ENCODE measurements around the gene ATP2C2. TPM values are rescaled to one million over a fixed set of nuclear protein-coding genes. Genes with fewer than 3 reads are reported as not detected.

ATP2C2 gene
- total and polyA plus RNA-seq, 2 donors (not counting 1 experiment from before 2014, with no cell fraction given), result not detected

DNA sequence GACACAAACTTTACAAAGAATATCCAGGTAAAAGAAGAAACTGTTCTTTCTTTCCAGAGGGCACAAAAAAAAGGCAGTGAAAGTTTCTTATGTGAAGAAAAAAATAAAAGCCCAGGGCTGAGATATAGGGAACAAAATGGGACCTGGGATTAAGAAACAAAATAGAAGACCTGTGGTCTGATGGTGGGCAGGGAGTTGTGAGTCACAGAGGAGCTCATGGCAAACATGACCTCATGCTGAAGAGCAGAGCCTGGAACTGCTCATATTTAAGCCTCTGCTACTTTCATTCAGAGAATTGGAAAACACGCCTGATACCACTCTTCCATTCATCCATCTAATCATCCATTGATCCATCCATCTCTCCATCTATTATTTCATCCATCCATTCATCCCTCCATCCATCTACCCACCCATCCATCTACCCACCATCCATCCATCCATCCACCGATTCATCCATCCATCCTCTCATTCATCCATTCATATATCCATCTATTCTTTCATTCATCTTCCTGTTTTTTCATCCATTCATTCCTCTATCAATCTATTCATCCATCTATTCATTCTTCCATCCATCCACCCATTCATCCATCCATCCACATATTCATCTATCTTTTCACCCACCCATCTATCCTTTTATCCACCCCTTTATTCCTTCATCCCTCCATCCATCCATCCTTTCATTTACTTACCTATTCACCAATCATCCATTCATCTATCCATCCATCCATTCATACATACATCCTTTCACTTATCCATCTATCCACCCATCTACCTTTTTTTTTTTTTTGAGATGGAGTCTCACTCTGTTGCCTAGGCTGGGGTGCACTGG lies 43.7 kb upstream of the ATP2C2 start:
- peaks cover 7% of the 10 kb centered on the region for H3K27me3 Mint-ChIP-seq
- POLR2A ChIA-PET, result no interaction called here
- no peaks in the 10 kb centered on the region for H3K4me1 ChIP-seq (ENCODE audit: control insufficient read depth in 2 of 2, insufficient read depth in 2 of 2, low read length in 2 of 2)
- WGBS (ENCODE audit: insufficient coverage), result 41% methylated on average over 2 of the region's 2 CpGs
- ATAC-seq (ENCODE audit: low read depth) (no peak), DNase-seq (no peak)
- peaks cover 0 to 10% (median 0%) of the 10 kb centered on the region in 3 donors for H3K9me3 ChIP-seq (ENCODE audit: control extremely low read depth in 1 of 3, control insufficient read depth in 2 of 3, insufficient read depth in 1 of 3, low read length in 2 of 3)
- H4K20me1 ChIP-seq (ENCODE audit: control insufficient read depth, insufficient read depth, low read length, poor library complexity, severe bottlenecking), result no peaks in the 10 kb centered on the region
- no peak overlapping the region for H2AFZ ChIP-seq (ENCODE audit: insufficient read depth, low read depth, low read length, poor library complexity, severe bottlenecking)
- H3K4me2 ChIP-seq (replicated peaks; ENCODE audit: low read depth, low read length, poor library complexity, severe bottlenecking), result no peak overlapping the region
- H3K79me2 ChIP-seq (ENCODE audit: control insufficient read depth, insufficient read depth, low read length), result no peaks in the 10 kb centered on the region
- H3K9ac ChIP-seq (ENCODE audit: low read length), result no peak overlapping the region
- H3K4me3 ChIP-seq (ENCODE audit: control extremely low read depth in 1 of 5, extremely low read depth in 1 of 5, insufficient read depth in 1 of 5, low read depth in 2 of 5, low read length in 4 of 5), result no peak overlapping the region
- no peaks in the 10 kb centered on the region for H3K36me3 ChIP-seq (replicated peaks in 1 of 2; ENCODE audit: control extremely low read depth in 1 of 2, control insufficient read depth in 1 of 2, extremely low read depth in 1 of 2, insufficient read depth in 2 of 2, low read length in 1 of 2)
- CTCF ChIA-PET, result no interaction called here
- intact Hi-C loops (cut with micrococcal nuclease), result no loop called here
- H3K27ac Mint-ChIP-seq, result no peak overlapping the region
- H3K27me3 ChIP-seq (replicated peaks in 1 of 4; ENCODE audit: control extremely low read depth in 1 of 4, control insufficient read depth in 3 of 4, insufficient read depth in 4 of 4, low read length in 3 of 4), result no peaks in the 10 kb centered on the region
- TF ChIP-seq, protein P1, sequence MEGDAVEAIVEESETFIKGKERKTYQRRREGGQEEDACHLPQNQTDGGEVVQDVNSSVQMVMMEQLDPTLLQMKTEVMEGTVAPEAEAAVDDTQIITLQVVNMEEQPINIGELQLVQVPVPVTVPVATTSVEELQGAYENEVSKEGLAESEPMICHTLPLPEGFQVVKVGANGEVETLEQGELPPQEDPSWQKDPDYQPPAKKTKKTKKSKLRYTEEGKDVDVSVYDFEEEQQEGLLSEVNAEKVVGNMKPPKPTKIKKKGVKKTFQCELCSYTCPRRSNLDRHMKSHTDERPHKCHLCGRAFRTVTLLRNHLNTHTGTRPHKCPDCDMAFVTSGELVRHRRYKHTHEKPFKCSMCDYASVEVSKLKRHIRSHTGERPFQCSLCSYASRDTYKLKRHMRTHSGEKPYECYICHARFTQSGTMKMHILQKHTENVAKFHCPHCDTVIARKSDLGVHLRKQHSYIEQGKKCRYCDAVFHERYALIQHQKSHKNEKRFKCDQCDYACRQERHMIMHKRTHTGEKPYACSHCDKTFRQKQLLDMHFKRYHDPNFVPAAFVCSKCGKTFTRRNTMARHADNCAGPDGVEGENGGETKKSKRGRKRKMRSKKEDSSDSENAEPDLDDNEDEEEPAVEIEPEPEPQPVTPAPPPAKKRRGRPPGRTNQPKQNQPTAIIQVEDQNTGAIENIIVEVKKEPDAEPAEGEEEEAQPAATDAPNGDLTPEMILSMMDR (IDR thresholded peaks at IDR 0.05), result no peak
- no peak for TF ChIP-seq EZH2 (IDR thresholded peaks at IDR 0.05; ENCODE audit: borderline replicate concordance, insufficient read depth, low read depth, low read length, poor library complexity, severe bottlenecking)
- H3K4me3 Mint-ChIP-seq, result no peak overlapping the region
- no peak overlapping the region for H3K27ac ChIP-seq (ENCODE audit: low read length in 2 of 2)
- H3K4me1 Mint-ChIP-seq, result no peaks in the 10 kb centered on the region
- no peaks in the 10 kb centered on the region for H3K9me3 Mint-ChIP-seq (ENCODE audit: insufficient read depth)

DNA sequence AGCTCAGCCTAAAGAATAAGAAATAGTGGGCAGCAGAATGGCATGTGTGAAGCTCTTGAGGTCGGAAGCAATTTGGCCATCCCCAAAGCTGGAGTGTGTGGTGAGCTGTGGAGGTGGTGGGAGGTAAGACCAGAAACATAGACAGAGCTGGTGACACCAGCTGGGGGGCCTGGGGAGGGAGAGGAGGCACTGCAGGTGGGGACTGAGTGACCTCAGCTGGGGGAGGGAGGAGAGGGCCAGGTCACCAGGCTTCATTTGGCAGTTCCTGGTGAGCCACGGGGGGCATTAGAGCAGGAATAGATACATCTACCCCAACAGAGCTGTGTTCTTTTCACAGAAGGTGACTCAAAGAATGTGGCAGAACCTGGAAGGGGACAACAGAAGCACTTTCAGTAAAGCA lies 41.8 kb upstream of the ATP2C2 start:
- Histone ChIP-seq H3K79me2 (ENCODE audit: control insufficient read depth, insufficient read depth, low read length) (no peaks in the 10 kb centered on the region), H3K9me3 (ENCODE audit: control extremely low read depth in 1 of 3, control insufficient read depth in 2 of 3, insufficient read depth in 1 of 3, low read length in 2 of 3) (peaks cover 0 to 10% (median 0%) of the 10 kb centered on the region in 3 donors), H3K27ac (ENCODE audit: low read length in 2 of 2) (no peak overlapping the region), H3K9ac (ENCODE audit: low read length) (no peak overlapping the region), H2AFZ (ENCODE audit: insufficient read depth, low read depth, low read length, poor library complexity, severe bottlenecking) (no peak overlapping the region), H3K4me1 (ENCODE audit: control insufficient read depth in 2 of 2, insufficient read depth in 2 of 2, low read length in 2 of 2) (no peaks in the 10 kb centered on the region), H3K36me3 (replicated peaks in 1 of 2; ENCODE audit: control extremely low read depth in 1 of 2, control insufficient read depth in 1 of 2, extremely low read depth in 1 of 2, insufficient read depth in 2 of 2, low read length in 1 of 2) (no peaks in the 10 kb centered on the region), H4K20me1 (ENCODE audit: control insufficient read depth, insufficient read depth, low read length, poor library complexity, severe bottlenecking) (no peaks in the 10 kb centered on the region), H3K4me2 (replicated peaks; ENCODE audit: low read depth, low read length, poor library complexity, severe bottlenecking) (no peak overlapping the region), H3K4me3 (ENCODE audit: control extremely low read depth in 1 of 5, extremely low read depth in 1 of 5, insufficient read depth in 1 of 5, low read depth in 2 of 5, low read length in 4 of 5) (no peak overlapping the region), H3K27me3 (replicated peaks in 1 of 4; ENCODE audit: control extremely low read depth in 1 of 4, control insufficient read depth in 3 of 4, insufficient read depth in 4 of 4, low read length in 3 of 4) (no peaks in the 10 kb centered on the region)
- ATAC-seq (ENCODE audit: low read depth) (no peak), DNase-seq (no peak)
- Mint-ChIP-seq H3K27me3 (peaks cover 16% of the 10 kb centered on the region), H3K27ac (no peak overlapping the region), H3K9me3 (ENCODE audit: insufficient read depth) (no peaks in the 10 kb centered on the region), H3K4me1 (no peaks in the 10 kb centered on the region), H3K4me3 (no peak overlapping the region)
- WGBS (ENCODE audit: insufficient coverage), result 92% methylated on average over 1 of the region's 2 CpGs
- POLR2A ChIA-PET, result no interaction called here
- intact Hi-C loops (cut with micrococcal nuclease), result no loop called here
- CTCF ChIA-PET, result no interaction called here
- TF ChIP-seq EZH2 (IDR thresholded peaks at IDR 0.05; ENCODE audit: borderline replicate concordance, insufficient read depth, low read depth, low read length, poor library complexity, severe bottlenecking), result no peak
- TF ChIP-seq, protein P1 (IDR thresholded peaks at IDR 0.05), result no peak

Data from B cell (primary cell).